ENCODE measurements around the gene RBMS3. TPM values are rescaled to one million over a fixed set of nuclear protein-coding genes. Genes with fewer than 3 reads are reported as not detected.

RBMS3 gene
- total and polyA plus RNA-seq, 7 donors, result 0.46 to 61.9 (median 39.9) TPM

GRCh38 chr3:29436612-29437323 is 155.9 kb downstream of the RBMS3 start:
- TF ChIP-seq EP300 (IDR thresholded peaks at IDR 0.05), result no peak
- no peak for TF ChIP-seq CTCF (IDR thresholded peaks at IDR 0.05)
- no peak for DNase-seq
- no peaks in the 10 kb centered on the region for H3K9me3 ChIP-seq
- no peak overlapping the region for H3K27ac ChIP-seq
- intact Hi-C loops (cut with DNase I), result no loop called here
- peaks cover 0 to 14% (median 0%) of the 10 kb centered on the region in 4 donors for H3K36me3 ChIP-seq
- no peak overlapping the region for H3K4me3 ChIP-seq
- peaks cover 0 to 4% (median 0%) of the 10 kb centered on the region in 4 donors for H3K4me1 ChIP-seq
- H3K27me3 ChIP-seq, result no peaks in the 10 kb centered on the region

DNA sequence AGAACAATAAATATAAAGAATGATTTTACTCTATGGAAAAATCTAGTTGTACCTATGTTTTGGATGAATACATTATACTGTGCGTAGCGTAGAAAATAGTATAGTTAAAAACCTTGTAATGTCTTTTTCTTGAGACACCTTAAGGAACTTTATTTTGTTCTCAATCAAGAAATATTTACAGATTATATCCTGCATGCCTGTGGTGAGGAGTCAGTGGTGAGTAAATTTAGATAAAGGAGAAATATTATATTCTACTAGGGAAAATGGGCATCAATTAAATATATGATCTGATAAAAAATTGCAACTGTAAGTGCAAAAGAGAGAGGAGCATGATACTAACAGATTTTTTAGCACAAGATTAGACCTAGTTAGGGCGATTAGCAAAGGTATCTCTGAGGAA is 157.7 kb downstream of the RBMS3 start:
- intact Hi-C loops (cut with DNase I), result no loop called here
- no peak for DNase-seq
- Histone ChIP-seq H3K36me3 (peaks cover 0 to 14% (median 0%) of the 10 kb centered on the region in 4 donors), H3K27ac (no peak overlapping the region), H3K9me3 (no peaks in the 10 kb centered on the region), H3K4me1 (peaks cover 0 to 4% (median 0%) of the 10 kb centered on the region in 4 donors), H3K27me3 (no peaks in the 10 kb centered on the region), H3K4me3 (no peak overlapping the region)
- no peak for TF ChIP-seq CTCF (IDR thresholded peaks at IDR 0.05)
- TF ChIP-seq EP300 (IDR thresholded peaks at IDR 0.05), result no peak
- no peak for TF ChIP-seq POLR2A (IDR thresholded peaks at IDR 0.05)
- no peak for TF ChIP-seq POLR2AphosphoS5 (IDR thresholded peaks at IDR 0.05)
- 95 to 99% methylated on average over 3 of the region's 3 CpGs for WGBS, 2 donors

DNA sequence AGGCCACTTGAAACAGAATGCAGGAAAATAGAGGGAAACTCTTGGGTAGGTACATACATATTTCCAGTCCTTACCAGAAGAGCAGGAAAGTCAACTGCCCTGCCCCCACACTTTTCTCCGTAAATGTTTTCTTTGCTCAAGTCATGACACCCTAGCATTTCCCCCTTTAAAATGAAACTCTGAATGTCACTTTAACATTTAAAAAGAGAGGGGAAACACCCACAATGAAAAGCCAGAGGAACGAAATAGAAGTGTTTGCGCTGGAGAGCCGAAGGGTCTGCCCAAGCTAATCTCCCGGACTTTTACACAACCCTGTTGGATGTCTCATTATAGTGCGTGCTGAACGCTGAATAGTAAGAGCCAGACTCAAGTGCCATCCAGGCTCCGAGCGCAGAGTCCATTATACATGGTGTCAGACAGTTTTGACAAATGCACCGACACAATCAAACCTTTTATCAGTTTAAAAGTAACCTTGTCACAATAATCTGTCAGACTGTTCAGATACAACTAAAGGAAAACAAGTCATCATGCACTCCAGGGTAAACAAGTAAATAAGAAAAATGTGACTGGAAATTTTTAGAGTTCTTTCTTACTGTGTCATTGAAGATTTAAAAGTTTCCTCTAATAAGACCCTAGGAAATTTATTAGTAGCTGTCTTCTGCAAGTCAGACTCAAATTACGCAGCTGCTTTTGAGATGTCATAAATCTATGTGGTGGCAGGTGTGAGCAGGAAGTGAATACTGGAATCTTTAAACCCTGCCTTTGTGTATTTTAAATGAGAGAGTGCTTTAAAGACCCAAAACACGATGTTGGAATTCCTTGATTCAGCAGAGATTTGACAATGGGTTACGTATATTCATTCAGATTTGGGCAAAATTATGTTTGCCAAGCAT is 159.8 kb downstream of the RBMS3 start:
- peaks cover 0 to 4% (median 0%) of the 10 kb centered on the region in 4 donors for H3K4me1 ChIP-seq
- 5 to 20% methylated on average over 13 of the region's 13 CpGs for WGBS, 2 donors
- no peak overlapping the region for H3K27ac ChIP-seq
- peak overlapping the region in 2 of 4 donors; percentile 11 to 28 for H3K4me3 ChIP-seq
- no peaks in the 10 kb centered on the region for H3K27me3 ChIP-seq
- H3K36me3 ChIP-seq, result peaks cover 0 to 2% (median 0%) of the 10 kb centered on the region in 4 donors
- no peak for DNase-seq
- no peaks in the 10 kb centered on the region for H3K9me3 ChIP-seq
- intact Hi-C loops (cut with DNase I), result no loop called here
- TF ChIP-seq POLR2AphosphoS5 (IDR thresholded peaks at IDR 0.05), result no peak

- H3K4me1 ChIP-seq, result peaks cover 0 to 4% (median 0%) of the 10 kb centered on the region in 4 donors
- H3K4me3 ChIP-seq, result no peak overlapping the region
- H3K36me3 ChIP-seq, result no peaks in the 10 kb centered on the region
- intact Hi-C loops (cut with DNase I), result no loop called here
- no peaks in the 10 kb centered on the region for H3K27me3 ChIP-seq
- TF ChIP-seq POLR2AphosphoS5 (IDR thresholded peaks at IDR 0.05), result no peak
- TF ChIP-seq EP300 (IDR thresholded peaks at IDR 0.05), result no peak
- TF ChIP-seq POLR2A (IDR thresholded peaks at IDR 0.05), result no peak
- no peak for TF ChIP-seq CTCF (IDR thresholded peaks at IDR 0.05)
- no peak for DNase-seq
- H3K9me3 ChIP-seq, result no peaks in the 10 kb centered on the region
- no peak overlapping the region for H3K27ac ChIP-seq
- WGBS, 2 donors, result 51 to 79% methylated on average over 3 of the region's 3 CpGs
Observed at GRCh38 chr3:29441422-29441821, 160.6 kb downstream of the RBMS3 start.

DNA sequence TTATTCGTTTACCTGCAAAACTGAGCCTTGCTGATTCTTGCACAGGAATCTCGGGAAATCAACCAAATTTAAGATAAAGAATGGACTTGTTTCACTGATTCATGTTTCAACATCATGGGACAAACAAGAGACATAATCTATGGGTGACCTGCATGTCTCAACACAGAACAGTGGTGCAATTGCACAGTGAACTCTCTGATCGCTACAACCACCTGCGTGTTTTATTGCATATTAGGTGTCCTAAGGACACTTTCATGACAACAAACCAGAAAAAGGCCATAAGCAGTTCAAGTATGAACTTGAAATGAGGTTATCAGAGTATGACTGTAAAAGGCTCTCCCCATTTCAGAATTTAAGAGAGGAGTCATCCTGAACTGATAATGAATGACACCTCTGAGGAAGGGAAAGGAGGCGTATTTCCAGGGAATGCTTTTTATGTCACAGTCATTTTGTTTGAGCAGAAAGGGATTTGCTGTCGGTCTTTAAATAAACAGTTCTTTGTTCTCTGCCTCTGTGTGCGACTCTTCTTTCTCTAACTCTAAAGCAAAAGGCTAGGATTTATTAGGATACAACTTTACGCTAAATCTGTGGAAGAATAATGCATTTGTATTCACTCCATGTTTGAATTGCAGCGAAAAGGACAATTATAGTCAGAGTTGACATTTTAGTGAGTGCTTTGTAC is 167.2 kb downstream of the RBMS3 start:
- intact Hi-C loops (cut with DNase I), result no loop called here

More for the DNA sequence above, 167.2 kb downstream of the RBMS3 start:
- no peak overlapping the region for H3K4me3 ChIP-seq
- no peaks in the 10 kb centered on the region for H3K36me3 ChIP-seq
- WGBS, 2 donors, result 24 to 74% methylated on average over 9 of the region's 9 CpGs
- H3K27me3 ChIP-seq, result no peaks in the 10 kb centered on the region
- no peaks in the 10 kb centered on the region for H3K9me3 ChIP-seq
- TF ChIP-seq POLR2AphosphoS5 (IDR thresholded peaks at IDR 0.05) (no peak), POLR2A (IDR thresholded peaks at IDR 0.05) (no peak), EP300 (IDR thresholded peaks at IDR 0.05) (no peak)
- DNase-seq, result no peak
- peaks cover 0 to 13% (median 0%) of the 10 kb centered on the region in 4 donors for H3K4me1 ChIP-seq
- no peak overlapping the region for H3K27ac ChIP-seq
